GM12892 (cell line): ENCODE data around the gene ARL2BP.

Experiments
- POLR2A ChIP-seq: IDR thresholded peaks from 2 replicates; pipeline ENCODE4 v1.6.1; 2011; ENCODE audit warnings: low read depth, low read length, control low read depth
- POLR2AphosphoS5 ChIP-seq: IDR thresholded peaks from 2 replicates; pipeline ENCODE4 v1.6.1; 2011; ENCODE audit warnings: low read depth, low read length, control low read depth

DNA sequence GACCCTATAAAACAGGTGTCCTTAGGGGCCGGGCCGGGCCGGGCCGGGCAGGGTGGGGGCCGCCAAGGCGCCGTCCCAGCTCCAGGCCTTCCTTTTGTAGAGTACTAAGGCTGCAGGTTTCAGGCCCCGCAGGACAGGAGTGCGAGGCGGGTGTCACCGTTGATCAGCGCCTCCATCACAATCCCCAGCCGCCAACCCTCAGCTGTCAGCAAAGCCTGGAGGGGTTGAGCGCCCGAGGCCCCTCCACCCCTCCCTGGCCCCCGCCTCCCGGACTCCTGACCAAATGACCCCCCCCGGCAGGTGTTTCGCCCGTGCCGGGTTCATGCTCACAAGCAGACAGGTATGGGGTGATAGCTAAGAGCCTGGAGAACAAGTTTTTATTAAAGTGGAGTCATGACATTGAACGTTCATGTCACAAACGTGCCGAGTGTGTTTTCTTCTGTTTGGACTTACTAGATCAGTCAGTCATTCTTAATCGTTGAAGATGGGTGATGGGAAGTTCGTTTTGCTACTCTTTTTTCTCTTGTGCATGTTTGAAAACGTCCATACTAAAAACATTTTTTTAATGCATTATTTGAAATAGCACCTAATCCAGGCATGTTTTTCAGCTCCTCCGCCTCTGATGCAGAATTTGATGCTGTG, 534 bp downstream of the ARL2BP start:
- no peak for TF ChIP-seq POLR2A
- TF ChIP-seq POLR2AphosphoS5, result no peak
